ENCODE measurements around the gene UGCG.

DNA sequence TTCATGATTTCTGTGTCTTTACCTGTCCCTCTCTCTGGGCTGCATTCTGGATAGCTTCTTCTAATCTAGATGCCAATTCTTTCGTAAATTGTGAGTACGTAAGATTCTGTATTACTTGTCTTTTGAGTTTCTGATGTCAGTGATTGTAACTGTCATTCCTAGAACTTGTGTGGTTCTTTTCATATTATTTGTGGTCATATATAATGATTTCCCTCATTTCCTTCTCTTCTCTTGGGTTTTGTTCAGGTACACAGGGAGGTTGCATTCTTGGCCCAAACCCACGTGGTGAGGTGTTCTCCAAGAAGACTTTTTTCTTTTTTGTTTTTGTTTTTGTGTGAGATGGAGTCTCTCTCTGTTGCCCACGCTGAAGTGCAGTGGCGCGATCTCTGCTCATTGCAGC is 13.8 kb downstream of the UGCG start:
- TF ChIP-seq, protein P1, sequence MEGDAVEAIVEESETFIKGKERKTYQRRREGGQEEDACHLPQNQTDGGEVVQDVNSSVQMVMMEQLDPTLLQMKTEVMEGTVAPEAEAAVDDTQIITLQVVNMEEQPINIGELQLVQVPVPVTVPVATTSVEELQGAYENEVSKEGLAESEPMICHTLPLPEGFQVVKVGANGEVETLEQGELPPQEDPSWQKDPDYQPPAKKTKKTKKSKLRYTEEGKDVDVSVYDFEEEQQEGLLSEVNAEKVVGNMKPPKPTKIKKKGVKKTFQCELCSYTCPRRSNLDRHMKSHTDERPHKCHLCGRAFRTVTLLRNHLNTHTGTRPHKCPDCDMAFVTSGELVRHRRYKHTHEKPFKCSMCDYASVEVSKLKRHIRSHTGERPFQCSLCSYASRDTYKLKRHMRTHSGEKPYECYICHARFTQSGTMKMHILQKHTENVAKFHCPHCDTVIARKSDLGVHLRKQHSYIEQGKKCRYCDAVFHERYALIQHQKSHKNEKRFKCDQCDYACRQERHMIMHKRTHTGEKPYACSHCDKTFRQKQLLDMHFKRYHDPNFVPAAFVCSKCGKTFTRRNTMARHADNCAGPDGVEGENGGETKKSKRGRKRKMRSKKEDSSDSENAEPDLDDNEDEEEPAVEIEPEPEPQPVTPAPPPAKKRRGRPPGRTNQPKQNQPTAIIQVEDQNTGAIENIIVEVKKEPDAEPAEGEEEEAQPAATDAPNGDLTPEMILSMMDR (IDR thresholded peaks at IDR 0.05): no peak
- no peak for TF ChIP-seq POLR2A (IDR thresholded peaks at IDR 0.05)

Data from testis (tissue), 2 donors.